Liver (tissue), 9 donors: ENCODE data around the gene C9orf85. TPM values are rescaled to one million over a fixed set of nuclear protein-coding genes. Genes with fewer than 3 reads are reported as not detected.

ENCODE experiments used
- DNase-seq: peaks from one replicate; pipeline ENCODE4 v3.0.0-alpha.2; 2017; ENCODE audit warnings: low spot score
- H3K27ac ChIP-seq, 2 donors: one replicate each; pipeline ENCODE4 v1.7.0; 2013; ENCODE audit warnings: inconsistent platforms in 2 of 2, low read length in 2 of 2, control low read depth in 1 of 2, low read depth in 1 of 2, mild to moderate bottlenecking in 1 of 2
- H3K27me3 ChIP-seq, 4 donors: one replicate each; pipeline versions ENCODE4 v1.6.1 to v1.7.0; 2013; ENCODE audit warnings: low read length in 3 of 4, inconsistent platforms in 1 of 4, mild to moderate bottlenecking in 1 of 4, moderate library complexity in 1 of 4; ENCODE audit not compliant: control insufficient read depth in 4 of 4, insufficient read depth in 4 of 4
- H3K36me3 ChIP-seq, 4 donors: one replicate each; pipeline versions ENCODE4 v1.6.1 to v1.7.0; 2013; ENCODE audit warnings: low read length in 3 of 4, mild to moderate bottlenecking in 3 of 4, low read depth in 1 of 4, moderate library complexity in 1 of 4; ENCODE audit not compliant: control insufficient read depth in 4 of 4, insufficient read depth in 3 of 4
- H3K4me1 ChIP-seq, 4 donors: one replicate each; pipeline versions ENCODE4 v1.6.1 to v1.7.0; 2013; ENCODE audit warnings: low read length in 3 of 4, mild to moderate bottlenecking in 3 of 4, moderate library complexity in 1 of 4; ENCODE audit not compliant: control insufficient read depth in 4 of 4, insufficient read depth in 4 of 4
- H3K4me3 ChIP-seq, 3 donors: one replicate each; pipeline versions ENCODE4 v1.6.1 to v1.7.0; 2013; ENCODE audit warnings: low read length in 3 of 3, control low read depth in 1 of 3, low read depth in 1 of 3, mild to moderate bottlenecking in 1 of 3
- H3K9ac ChIP-seq, 2 donors: one replicate each; pipeline ENCODE4 v1.7.0; 2013; ENCODE audit warnings: low read length in 2 of 2, mild to moderate bottlenecking in 2 of 2, moderate library complexity in 2 of 2, control low read depth in 1 of 2, low read depth in 1 of 2
- H3K9me3 ChIP-seq, 4 donors: one replicate each; pipeline versions ENCODE4 v1.6.1 to v1.7.0; 2013; ENCODE audit warnings: low read length in 3 of 4; ENCODE audit not compliant: control insufficient read depth in 4 of 4
- FOXA1 ChIP-seq: IDR thresholded peaks from 2 replicates; pipeline ENCODE4 v1.6.1; 2016; ENCODE audit warnings: antibody characterized with exemption
- FOXA2 ChIP-seq: IDR thresholded peaks from 2 replicates; pipeline ENCODE4 v1.6.1; 2016; ENCODE audit warnings: antibody characterized with exemption
- GABPA ChIP-seq, 2 donors: IDR thresholded peaks in 1 of 2; conservative IDR thresholded peaks in 1 of 2; 2 replicates each; pipeline ENCODE4 v1.6.1; 2016; ENCODE audit warnings: antibody characterized with exemption in 2 of 2, mild to moderate bottlenecking in 1 of 2, moderate library complexity in 1 of 2
- JUND ChIP-seq, 2 donors: IDR thresholded peaks; 2 replicates each; pipeline ENCODE4 v1.6.1; 2016; ENCODE audit warnings: antibody characterized with exemption in 2 of 2
- NR2F2 ChIP-seq: IDR thresholded peaks from 2 replicates; pipeline ENCODE4 v1.6.1; 2016; ENCODE audit warnings: antibody characterized with exemption
- RAD21 ChIP-seq, 2 donors: IDR thresholded peaks; 2 replicates each; pipeline ENCODE4 v1.6.1; 2016; ENCODE audit warnings: antibody characterized with exemption in 2 of 2, mild to moderate bottlenecking in 2 of 2
- RXRA ChIP-seq, 2 donors: IDR thresholded peaks; 2 replicates each; pipeline ENCODE4 v1.6.1; 2017 to 2018; ENCODE audit warnings: antibody characterized with exemption in 2 of 2, mild to moderate bottlenecking in 1 of 2
- SP1 ChIP-seq: IDR thresholded peaks from 2 replicates; pipeline ENCODE4 v1.6.1; 2018; ENCODE audit warnings: antibody characterized with exemption, mild to moderate bottlenecking
- TAF1 ChIP-seq: conservative IDR thresholded peaks from 2 replicates; pipeline ENCODE4 v1.6.1; 2016; ENCODE audit warnings: antibody characterized with exemption, mild to moderate bottlenecking
- YY1 ChIP-seq: IDR thresholded peaks from 2 replicates; pipeline ENCODE4 v1.6.1; 2016; ENCODE audit warnings: antibody characterized with exemption, mild to moderate bottlenecking
- ZBTB33 ChIP-seq: IDR thresholded peaks from 2 replicates; pipeline ENCODE4 v1.6.1; 2016; ENCODE audit warnings: antibody characterized with exemption
- WGBS: extraction: QIAGEN DNeasy Blood & Tissue Kit; methylation state at CpG from one replicate; pipeline ENCODE4 v1.1.7; 2013; 5-methylcytosine and 5-hydroxymethylcytosine counted together
- polyA plus RNA-seq, 2 donors: library from polyadenylated mRNA; stranded (reverse) in 1 of 2; unstranded in 1 of 2; fragments of 200-250 nt in 1 of 2; fragments of >200 nt in 1 of 2; fragmentation: Nextera tagmentation in 1 of 2; extraction: Ambion mirVana in 1 of 2; gene quantifications; one replicate each; pipeline versions ENCODE4 v1.2.1 to v1.2.3, GENCODE V29; 2013 to 2015
- total RNA-seq, 2 donors: library from RNA; depleted of rRNA; stranded (reverse); fragments of >200 nt; gene quantifications; one replicate each; pipeline ENCODE4 v1.2.3, GENCODE V29; 2014
- TF ChIP-seq, protein P1 (sequence below): IDR thresholded peaks from 2 replicates; pipeline ENCODE4 v1.6.1; 2016; ENCODE audit warnings: antibody characterized with exemption, mild to moderate bottlenecking
- TF ChIP-seq, protein P2 (sequence below): fragments of 150-350 bp; IDR thresholded peaks from 2 replicates; pipeline ENCODE4 v1.5.1; 2017; ENCODE audit warnings: improper control_type of control experiment, low read depth, low read length; ENCODE audit not compliant: missing input control
- TF ChIP-seq, protein P3 (sequence below): IDR thresholded peaks from 2 replicates; pipeline ENCODE4 v1.6.1; 2016; ENCODE audit warnings: antibody characterized with exemption
- TF ChIP-seq, protein P4 (sequence below): IDR thresholded peaks from 2 replicates; pipeline ENCODE4 v1.6.1; 2016; ENCODE audit warnings: antibody characterized with exemption
- donor health status: healthy.
- donor health status: healthy.
- donor health status: healthy.
- donor health status: healthy.
- donor health status: healthy.

Gene C9orf85
- total and polyA plus RNA-seq, 4 donors = 3.6 to 6.6 (median 3.9) TPM

DNA sequence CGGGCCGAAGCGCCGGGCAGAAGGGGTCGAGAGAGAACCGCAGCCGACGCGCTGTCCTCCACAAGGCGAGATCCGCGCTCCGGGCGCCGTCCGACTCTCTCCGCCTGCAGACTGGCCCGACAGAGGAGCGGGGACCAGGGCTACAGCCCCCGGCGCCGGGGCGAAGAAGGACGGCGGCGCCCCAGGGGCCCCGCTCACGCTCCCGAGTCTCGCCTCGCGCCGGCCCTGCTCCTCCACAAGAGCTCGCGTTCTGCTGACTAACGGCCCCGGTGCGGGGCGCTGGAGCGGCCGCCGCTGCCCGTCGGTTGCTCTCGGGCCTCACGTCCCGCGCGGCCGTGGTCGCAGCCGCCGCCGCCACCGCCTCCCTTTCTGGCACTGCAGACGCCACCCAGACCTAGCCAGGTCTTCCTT lies 784 bp upstream of the C9orf85 start:
- peak overlapping the region; percentile 36 to 50 for H3K9ac ChIP-seq
- H3K9me3 ChIP-seq = no peaks in the 10 kb centered on the region
- peaks cover 4 to 35% (median 14%) of the 10 kb centered on the region in 4 donors for H3K4me1 ChIP-seq
- no peaks in the 10 kb centered on the region for H3K27me3 ChIP-seq
- H3K27ac ChIP-seq = peak overlapping the region; percentile 87 to 98
- peak overlapping the region; percentile 89 to 97 (median 92) for H3K4me3 ChIP-seq
- TF ChIP-seq, protein P1, sequence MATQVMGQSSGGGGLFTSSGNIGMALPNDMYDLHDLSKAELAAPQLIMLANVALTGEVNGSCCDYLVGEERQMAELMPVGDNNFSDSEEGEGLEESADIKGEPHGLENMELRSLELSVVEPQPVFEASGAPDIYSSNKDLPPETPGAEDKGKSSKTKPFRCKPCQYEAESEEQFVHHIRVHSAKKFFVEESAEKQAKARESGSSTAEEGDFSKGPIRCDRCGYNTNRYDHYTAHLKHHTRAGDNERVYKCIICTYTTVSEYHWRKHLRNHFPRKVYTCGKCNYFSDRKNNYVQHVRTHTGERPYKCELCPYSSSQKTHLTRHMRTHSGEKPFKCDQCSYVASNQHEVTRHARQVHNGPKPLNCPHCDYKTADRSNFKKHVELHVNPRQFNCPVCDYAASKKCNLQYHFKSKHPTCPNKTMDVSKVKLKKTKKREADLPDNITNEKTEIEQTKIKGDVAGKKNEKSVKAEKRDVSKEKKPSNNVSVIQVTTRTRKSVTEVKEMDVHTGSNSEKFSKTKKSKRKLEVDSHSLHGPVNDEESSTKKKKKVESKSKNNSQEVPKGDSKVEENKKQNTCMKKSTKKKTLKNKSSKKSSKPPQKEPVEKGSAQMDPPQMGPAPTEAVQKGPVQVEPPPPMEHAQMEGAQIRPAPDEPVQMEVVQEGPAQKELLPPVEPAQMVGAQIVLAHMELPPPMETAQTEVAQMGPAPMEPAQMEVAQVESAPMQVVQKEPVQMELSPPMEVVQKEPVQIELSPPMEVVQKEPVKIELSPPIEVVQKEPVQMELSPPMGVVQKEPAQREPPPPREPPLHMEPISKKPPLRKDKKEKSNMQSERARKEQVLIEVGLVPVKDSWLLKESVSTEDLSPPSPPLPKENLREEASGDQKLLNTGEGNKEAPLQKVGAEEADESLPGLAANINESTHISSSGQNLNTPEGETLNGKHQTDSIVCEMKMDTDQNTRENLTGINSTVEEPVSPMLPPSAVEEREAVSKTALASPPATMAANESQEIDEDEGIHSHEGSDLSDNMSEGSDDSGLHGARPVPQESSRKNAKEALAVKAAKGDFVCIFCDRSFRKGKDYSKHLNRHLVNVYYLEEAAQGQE = no peak
- TF ChIP-seq ZBTB33 = no peak
- TF ChIP-seq, protein P2, sequence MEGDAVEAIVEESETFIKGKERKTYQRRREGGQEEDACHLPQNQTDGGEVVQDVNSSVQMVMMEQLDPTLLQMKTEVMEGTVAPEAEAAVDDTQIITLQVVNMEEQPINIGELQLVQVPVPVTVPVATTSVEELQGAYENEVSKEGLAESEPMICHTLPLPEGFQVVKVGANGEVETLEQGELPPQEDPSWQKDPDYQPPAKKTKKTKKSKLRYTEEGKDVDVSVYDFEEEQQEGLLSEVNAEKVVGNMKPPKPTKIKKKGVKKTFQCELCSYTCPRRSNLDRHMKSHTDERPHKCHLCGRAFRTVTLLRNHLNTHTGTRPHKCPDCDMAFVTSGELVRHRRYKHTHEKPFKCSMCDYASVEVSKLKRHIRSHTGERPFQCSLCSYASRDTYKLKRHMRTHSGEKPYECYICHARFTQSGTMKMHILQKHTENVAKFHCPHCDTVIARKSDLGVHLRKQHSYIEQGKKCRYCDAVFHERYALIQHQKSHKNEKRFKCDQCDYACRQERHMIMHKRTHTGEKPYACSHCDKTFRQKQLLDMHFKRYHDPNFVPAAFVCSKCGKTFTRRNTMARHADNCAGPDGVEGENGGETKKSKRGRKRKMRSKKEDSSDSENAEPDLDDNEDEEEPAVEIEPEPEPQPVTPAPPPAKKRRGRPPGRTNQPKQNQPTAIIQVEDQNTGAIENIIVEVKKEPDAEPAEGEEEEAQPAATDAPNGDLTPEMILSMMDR = no peak
- no peak for TF ChIP-seq YY1
- TF ChIP-seq GABPA (IDR thresholded peaks at IDR 0.05 in 1 of 2, conservative IDR thresholded peaks at IDR 0.05 in 1 of 2) = no peak
- no peak for TF ChIP-seq TAF1
- TF ChIP-seq, protein P3, sequence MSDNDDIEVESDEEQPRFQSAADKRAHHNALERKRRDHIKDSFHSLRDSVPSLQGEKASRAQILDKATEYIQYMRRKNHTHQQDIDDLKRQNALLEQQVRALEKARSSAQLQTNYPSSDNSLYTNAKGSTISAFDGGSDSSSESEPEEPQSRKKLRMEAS = no peak
- no peak for DNase-seq
- WGBS = under 1% methylated on average over 56 of the region's 56 CpGs
- no peaks in the 10 kb centered on the region for H3K36me3 ChIP-seq

DNA sequence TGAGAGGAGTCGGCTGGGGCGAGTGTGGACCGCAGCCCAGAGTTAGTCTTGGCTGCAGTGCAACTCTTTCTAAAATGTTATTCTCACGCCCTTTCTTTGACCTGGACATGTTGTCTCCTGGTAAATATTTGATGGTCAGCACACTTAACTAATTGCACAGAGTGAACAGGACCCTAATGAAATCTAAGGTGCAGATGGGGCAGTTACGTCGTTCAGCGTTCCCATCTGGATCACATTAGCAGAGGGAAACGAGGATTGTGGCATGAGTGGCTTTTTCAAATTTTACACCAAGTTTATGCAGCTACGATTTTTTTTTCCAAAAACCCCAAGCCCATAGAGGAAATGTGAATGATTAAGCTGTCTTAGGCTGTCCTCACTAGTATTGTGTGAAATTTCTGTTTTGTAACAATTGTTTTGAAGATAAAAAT lies 483 bp downstream of the C9orf85 start:
- H3K27me3 ChIP-seq = no peaks in the 10 kb centered on the region
- peak overlapping the region; percentile 88 to 98 for H3K27ac ChIP-seq
- peak overlapping the region; percentile 31 to 96 for H3K9ac ChIP-seq
- H3K4me1 ChIP-seq = peaks cover 4 to 32% (median 17%) of the 10 kb centered on the region in 4 donors
- no peak for DNase-seq
- WGBS = 1% methylated on average over 9 of the region's 9 CpGs
- no peaks in the 10 kb centered on the region for H3K36me3 ChIP-seq
- no peaks in the 10 kb centered on the region for H3K9me3 ChIP-seq
- TF ChIP-seq FOXA1 (no peak), YY1 (no peak), SP1 (no peak), NR2F2 (no peak), FOXA2 (no peak), RAD21 (IDR thresholded peaks at IDR 0.05) (no peak), JUND (IDR thresholded peaks at IDR 0.05) (no peak), RXRA (IDR thresholded peaks at IDR 0.05) (no peak), TAF1 (no peak)
- TF ChIP-seq, protein P3 = no peak
- TF ChIP-seq, protein P1 = no peak
- TF ChIP-seq, protein P4, sequence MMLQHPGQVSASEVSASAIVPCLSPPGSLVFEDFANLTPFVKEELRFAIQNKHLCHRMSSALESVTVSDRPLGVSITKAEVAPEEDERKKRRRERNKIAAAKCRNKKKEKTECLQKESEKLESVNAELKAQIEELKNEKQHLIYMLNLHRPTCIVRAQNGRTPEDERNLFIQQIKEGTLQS = no peak
- TF ChIP-seq, protein P2 = no peak
- peak overlapping the region; percentile 64 to 97 (median 91) for H3K4me3 ChIP-seq
